Stimulated activated CD4-positive, alpha-beta T cell treated with anti-CD3 and anti-CD28 coated beads, Interleukin-4, amount 100 ng/mL, for 1 hour (primary cell): ENCODE measurements around the gene RFX3.

ENCODE experiments used
- DNase-seq: peaks from one replicate; pipeline ENCODE4 v3.0.0-alpha.2; 2020

RFX3 gene

GRCh38 chr9:3431890-3432289 is 93.9 kb downstream of the RFX3 start:
- no peak for DNase-seq

DNA sequence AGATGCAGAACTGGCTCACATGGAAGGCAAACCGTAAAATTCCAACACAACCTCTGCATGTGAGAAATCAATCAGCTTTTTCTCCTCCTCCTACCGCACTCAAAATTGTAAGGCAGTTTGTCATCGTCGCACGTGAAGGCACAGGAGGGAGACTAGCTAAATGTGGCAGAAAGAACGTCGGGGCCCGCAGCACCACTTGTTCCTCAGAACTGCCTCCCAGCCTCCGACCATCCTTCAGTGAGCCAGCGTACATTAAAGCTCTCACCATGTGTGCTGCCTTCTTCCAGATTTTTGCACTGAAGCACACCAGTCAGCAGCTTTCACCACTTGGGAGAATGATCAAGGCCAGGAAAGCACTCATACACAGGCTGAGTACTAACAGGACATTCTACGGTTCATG is 105.9 kb downstream of the RFX3 start:
- DNase-seq, result no peak

GRCh38 chr9:3415906-3416305 is 109.9 kb downstream of the RFX3 start:
- DNase-seq, result no peak

DNA sequence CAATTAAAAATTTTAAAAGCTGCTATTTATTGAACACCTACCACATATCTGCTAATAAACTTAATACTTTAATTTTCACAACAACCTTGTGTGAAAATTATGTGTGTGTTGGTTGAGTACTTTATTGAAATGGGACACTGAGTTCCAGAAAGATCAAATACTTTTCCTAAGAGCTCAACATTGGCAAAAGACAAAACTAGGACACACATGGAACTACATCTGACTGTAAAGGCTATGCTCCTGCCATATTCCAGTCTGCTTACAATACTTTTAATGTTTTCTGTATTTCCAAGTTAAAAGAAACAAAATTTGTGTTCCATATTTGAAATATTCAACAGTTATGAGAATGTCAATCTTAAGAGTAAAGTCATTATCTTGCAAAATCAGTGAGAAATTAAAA is 111.8 kb downstream of the RFX3 start:
- no peak for DNase-seq

- no peak for DNase-seq
Measured at GRCh38 chr9:3410461-3410860, 115.3 kb downstream of the RFX3 start.

DNA sequence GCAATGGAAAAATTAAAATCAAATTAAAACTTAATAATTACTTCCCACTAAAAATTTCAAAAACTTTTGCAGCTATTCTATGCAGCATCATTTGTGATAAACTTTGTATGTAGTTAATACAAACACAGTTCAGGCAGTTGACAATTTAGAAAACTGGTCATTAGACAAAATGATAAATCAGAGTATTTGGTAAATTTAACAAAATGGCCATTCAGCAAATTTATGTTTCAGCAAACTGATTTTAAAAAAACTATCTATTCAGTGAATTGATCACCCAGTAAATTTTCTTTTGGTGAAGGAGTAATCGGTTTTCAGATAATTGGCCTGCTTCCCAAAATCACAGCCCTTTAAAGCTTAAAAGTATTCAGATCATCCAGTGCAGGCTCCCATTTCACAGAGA is 116.3 kb downstream of the RFX3 start:
- no peak for DNase-seq

DNA sequence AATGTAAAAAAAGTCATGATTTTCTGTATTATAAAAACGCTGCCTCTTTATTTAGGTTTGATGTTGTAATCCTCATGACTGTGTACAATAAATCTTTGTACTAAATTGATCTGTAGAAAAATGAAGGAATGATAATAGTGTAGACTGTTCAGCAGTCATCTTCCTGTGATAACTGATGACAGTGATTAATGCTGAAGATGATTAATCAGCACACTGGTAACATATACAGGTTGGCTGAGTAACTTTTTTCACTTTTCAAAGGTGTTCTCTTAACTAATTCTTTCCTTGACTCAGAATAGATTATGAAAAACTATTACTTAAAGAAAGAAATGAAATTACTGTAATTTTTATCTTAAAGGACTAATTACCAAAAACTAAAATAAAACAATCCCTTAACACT is 122.5 kb downstream of the RFX3 start:
- no peak for DNase-seq

- DNase-seq, result no peak
Measured at GRCh38 chr9:3401221-3401954, 124.4 kb downstream of the RFX3 start.

DNA sequence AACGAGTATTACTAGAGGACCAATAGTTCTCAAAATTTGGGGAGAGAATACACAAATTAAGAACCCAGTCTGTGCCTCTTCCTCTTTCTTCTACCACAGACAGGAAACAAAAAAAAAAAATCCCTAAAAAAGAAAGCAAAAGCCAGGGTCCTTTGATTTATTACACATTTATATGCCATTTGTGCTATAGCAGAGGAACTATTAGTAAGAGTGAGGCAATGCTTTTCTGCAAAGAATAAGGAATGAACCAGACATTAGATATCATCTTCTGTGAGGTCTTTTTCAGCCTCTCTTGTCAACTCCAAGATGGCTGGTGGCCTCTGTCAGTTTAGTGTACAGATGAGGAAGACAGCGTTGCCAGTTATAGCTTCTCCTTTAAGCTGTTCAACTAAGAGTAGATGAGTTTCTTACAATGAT is 127.6 kb downstream of the RFX3 start:
- DNase-seq, result no peak

DNA sequence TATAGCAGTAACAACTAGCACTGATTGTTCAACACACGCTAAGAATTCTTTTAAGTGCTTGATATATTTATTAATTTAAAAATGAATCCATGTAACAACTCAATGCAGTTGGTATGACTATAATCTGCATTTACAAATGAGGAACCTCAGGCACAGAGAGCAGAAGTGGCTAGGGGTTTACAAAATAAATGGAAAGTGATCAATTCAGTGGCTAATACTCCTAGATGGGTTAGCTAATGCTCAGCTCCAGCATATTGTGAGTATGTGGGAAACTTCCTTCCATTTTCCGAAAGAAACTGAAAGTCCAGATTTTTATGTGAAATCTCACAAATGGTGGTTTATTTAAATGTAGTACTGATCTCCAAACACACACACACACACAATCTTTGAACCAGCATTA is 128.0 kb downstream of the RFX3 start:
- no peak for DNase-seq

DNA sequence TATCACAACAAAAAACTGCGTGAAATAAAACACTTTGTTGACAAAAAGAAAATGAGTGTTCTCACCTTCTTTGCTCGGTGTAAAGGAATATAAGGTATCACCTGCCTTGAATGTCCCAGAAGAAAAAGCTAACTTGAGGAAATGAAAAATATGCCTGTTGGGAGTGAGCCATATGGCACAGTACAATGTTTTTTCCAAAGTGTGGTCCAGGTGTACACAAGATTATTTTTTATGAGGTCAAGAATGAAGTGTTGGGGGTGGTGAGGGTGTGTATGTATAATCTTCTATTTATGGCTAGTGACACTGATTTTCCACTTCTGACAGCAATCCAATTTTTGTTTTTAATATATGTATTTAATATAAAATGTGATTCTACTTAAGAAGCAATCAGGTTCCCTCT is 134.4 kb downstream of the RFX3 start:
- DNase-seq, result no peak

- no peak for DNase-seq
Measured at GRCh38 chr9:3386753-3387152, 139.0 kb downstream of the RFX3 start.

- DNase-seq, result peak; percentile 9
Measured at GRCh38 chr9:3385871-3386270, 139.9 kb downstream of the RFX3 start.

GRCh38 chr9:3371842-3372241 is 154.0 kb downstream of the RFX3 start:
- no peak for DNase-seq

DNA sequence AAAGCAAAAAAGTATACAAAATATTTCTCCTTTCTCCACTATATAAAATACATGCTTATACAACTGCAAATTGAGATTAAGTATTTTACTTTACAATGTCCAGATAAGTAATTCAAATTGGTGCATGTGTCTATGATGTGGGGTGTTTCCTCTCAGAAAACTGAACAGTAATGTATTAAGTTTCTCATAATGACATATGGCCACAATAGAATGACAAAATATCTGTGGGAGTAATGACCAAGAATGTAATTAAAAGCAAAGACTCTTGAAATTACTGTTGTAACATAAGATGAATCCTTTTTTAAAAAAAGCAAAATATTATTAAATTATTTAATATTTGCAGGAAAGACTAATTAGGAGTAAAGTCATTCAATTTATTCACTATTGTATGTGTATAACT is 155.1 kb downstream of the RFX3 start:
- DNase-seq, result no peak

DNA sequence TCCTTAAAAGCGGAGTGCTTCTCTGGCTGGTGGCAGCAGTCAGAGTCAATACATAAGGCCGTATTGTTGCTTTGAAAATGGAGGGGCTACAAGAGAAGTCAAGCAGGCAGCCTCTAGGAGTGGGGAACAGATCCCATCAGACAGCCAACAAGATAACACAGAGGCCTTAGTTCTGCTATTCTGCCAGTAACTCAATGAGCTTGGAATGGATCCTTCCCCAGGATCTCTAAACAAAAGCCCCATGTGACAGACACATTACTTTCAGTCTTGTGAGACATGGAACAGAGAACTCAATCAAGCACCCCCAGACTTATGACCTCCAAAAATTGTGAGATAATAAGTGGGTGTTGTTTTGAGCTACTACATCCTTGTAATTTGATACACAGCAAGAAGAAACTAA is 158.6 kb downstream of the RFX3 start:
- no peak for DNase-seq

DNA sequence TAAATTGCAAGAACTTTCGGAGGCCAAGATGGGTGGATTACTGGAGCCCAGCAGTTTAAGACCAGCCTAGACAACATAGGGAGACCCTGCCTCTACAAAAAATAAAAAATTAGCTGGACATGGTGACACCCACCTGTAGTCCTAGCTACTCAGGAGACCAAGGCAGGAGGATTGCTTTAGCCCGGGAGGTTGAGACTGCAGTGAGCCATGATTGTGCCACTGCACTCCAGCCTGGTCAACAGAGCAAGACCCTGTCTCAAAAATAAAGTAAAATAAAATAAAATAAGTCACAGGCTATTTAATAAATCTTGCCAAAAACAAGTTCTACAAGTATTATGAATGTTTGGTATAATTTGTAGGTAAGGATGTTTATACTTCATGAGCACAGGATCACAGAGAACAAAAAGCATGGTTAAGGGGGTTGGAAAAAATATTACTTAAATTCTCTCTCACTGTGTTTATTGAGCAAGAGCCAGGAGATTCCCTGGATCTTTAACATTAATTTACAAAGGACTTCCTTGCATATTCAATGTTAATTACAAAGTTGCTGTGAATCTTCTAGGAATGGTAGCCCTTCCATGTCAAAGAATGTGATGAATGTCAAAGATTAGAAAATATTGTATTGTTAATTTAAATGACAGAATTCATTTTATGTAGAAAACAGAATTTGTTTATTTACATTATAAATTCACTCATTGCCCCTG is 164.0 kb downstream of the RFX3 start:
- DNase-seq, result no peak

- no peak for DNase-seq
Measured at GRCh38 chr9:3361116-3361515, 164.7 kb downstream of the RFX3 start.

DNA sequence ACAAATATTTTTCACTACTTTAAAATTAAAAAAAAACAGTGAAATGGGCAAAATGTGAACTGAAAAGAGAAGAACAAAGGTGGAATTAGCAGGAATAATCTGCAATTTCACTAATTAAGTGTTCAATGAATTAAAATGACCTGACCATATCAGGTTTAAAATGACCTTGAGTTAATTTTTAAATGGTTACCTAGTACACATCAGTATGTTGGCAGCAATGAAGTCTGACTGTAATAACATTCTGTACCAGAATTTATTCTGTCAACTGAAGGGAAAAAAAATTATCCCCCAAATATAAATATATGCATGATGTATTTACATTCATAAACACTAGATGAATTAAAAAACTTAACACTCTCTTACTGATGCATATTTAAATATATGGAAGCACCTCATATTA is 165.6 kb downstream of the RFX3 start:
- no peak for DNase-seq

DNA sequence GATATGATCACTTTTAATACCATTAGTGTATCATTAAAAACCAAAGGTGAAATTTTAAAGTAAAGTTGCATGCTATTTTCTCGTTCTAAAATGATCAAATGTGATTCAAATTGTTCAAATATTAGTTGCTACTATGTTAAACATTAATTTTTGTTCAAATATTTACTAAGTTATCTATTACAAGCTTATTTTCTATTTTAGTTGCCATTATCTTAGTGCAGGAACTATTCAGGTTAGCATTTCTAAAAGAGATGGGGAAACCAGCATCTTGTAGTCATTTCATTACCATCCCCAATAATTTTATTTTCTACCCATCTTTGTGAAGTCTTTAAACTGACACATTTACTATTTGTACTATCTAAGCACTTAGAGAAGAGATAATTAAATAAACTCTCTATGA is 166.0 kb downstream of the RFX3 start:
- no peak for DNase-seq

DNA sequence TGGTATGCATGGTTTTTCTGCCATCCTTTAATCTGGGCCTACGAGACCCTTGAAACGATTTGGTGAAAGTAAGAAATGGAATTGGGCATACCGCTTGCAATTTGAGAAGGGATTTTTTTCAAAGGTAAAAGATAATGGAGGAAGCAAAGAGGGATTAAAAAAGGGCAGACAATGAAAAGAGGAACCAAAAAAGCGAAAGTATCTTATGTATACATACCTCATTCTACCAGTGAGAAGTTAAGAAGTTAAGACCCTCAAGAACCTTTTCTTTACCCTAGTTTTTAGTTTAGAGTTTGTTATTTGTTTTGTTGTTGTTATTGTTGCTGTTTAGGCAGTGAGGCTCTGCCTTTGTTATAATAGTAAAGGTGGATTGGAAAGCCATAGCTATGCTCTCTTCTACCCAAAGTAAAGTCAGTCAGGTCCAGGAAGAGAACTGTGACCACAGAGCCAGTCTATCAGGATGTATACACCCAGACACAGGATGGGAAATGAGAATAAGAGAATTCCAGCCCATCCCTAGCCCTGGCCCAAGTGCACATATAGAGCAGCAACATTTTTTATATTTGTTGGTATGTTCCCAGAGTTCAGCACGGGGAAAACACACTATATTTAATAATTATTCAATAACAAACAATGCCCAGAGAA is 166.6 kb downstream of the RFX3 start:
- DNase-seq, result no peak

- DNase-seq, result no peak
Measured at GRCh38 chr9:3348169-3348568, 177.6 kb downstream of the RFX3 start.

GRCh38 chr9:3346549-3346948 is 179.3 kb downstream of the RFX3 start:
- no peak for DNase-seq

DNA sequence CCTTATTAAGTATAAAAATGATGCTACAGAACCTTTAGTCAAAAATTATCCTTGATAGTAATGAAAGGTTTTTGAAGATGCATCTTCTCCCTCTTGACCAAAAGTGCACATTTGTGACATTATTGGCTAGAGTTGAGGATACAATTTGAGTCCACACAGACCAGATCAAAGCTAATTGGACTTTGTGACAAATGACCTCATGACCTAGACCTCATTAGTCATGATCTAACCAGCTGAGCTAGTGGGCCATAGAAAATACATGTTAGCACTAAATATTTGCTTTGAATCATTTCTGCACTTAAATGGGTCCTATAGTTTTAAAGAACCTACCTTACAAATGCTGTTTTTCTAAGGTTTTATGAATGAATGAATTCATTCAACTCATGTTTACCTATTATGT is 182.1 kb downstream of the RFX3 start:
- DNase-seq, result no peak
